Measurements from ENCODE around the gene OR2B2.

The OR2B2 gene

DNA sequence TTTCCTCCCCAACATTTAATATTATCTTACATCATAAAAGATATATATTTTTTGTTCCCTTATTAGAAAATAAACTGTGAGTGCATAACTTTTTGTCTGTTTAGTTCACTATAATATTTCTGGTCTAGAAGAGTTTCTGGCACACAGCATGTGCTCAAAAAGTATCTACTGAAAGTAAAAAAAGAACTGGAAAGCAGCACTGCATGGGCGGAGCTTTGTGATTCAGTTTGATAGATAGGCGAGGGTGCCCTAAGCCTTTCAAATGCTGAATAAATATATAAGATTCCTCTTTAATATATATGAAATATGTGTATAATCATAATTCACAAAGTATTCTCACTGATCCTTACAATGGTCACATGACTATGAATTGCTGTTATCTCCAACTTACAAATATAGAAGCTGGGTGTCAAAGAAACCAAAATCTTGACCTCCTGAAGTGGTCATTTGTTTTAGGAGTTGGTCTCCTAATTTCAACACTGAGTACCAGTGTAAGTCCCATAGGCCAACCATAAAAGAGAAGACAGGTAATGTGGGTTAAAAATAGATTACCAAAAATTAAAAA is 50.8 kb downstream of the OR2B2 start:
- DNase-seq (ENCODE audit: low read depth), result no peak
- H3K4me3 ChIP-seq (ENCODE audit: low read depth, low read length), result no peak overlapping the region
- TF ChIP-seq, protein P1, sequence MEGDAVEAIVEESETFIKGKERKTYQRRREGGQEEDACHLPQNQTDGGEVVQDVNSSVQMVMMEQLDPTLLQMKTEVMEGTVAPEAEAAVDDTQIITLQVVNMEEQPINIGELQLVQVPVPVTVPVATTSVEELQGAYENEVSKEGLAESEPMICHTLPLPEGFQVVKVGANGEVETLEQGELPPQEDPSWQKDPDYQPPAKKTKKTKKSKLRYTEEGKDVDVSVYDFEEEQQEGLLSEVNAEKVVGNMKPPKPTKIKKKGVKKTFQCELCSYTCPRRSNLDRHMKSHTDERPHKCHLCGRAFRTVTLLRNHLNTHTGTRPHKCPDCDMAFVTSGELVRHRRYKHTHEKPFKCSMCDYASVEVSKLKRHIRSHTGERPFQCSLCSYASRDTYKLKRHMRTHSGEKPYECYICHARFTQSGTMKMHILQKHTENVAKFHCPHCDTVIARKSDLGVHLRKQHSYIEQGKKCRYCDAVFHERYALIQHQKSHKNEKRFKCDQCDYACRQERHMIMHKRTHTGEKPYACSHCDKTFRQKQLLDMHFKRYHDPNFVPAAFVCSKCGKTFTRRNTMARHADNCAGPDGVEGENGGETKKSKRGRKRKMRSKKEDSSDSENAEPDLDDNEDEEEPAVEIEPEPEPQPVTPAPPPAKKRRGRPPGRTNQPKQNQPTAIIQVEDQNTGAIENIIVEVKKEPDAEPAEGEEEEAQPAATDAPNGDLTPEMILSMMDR (IDR thresholded peaks at IDR 0.05; ENCODE audit: insufficient read depth, low read depth, low read length, missing control alignments), result no peak

All from GM12865 (cell line).